CD4-positive, CD25-positive, alpha-beta regulatory T cell (primary cell): ENCODE measurements around the gene GRIK4. TPM values are rescaled to one million over a fixed set of nuclear protein-coding genes. Genes with fewer than 3 reads are reported as not detected.
A peak's percentile ranks its signal among the peaks of the same experiment; 100 is the strongest.

Source experiments
- ATAC-seq, 2 donors: fragments of 150-1000 bp; cut with Tn5 transposase; one replicate each; pipeline ENCODE4 v1.10.0; 2021; ENCODE audit warnings: low read depth in 2 of 2, moderate number of reproducible peaks in 2 of 2, moderate library complexity in 1 of 2
- DNase-seq, 3 donors: peaks; one replicate each; pipeline versions ENCODE4 v3.0.0 to v3.0.0-alpha.2; 2012 to 2022; ENCODE audit warnings: mixed read lengths in 1 of 3
- H3K27ac ChIP-seq: one replicate; pipeline ENCODE4 v1.7.0; 2013; ENCODE audit warnings: mild to moderate bottlenecking, low read length; ENCODE audit not compliant: insufficient read depth, poor library complexity, severe bottlenecking
- H3K27me3 ChIP-seq: one replicate; pipeline ENCODE4 v1.7.0; 2013; ENCODE audit warnings: low read length; ENCODE audit not compliant: control insufficient read depth, insufficient read depth
- H3K36me3 ChIP-seq: one replicate; pipeline ENCODE4 v1.7.0; 2013; ENCODE audit warnings: mild to moderate bottlenecking, low read length, moderate library complexity; ENCODE audit not compliant: control insufficient read depth, insufficient read depth
- H3K4me1 ChIP-seq: 2 replicates; pipeline ENCODE4 v1.7.0; 2013; ENCODE audit warnings: mild to moderate bottlenecking, low read length; ENCODE audit not compliant: insufficient read depth, control insufficient read depth, poor library complexity, severe bottlenecking
- H3K4me3 ChIP-seq: one replicate; pipeline ENCODE4 v1.7.0; 2013; ENCODE audit warnings: low read depth, mild to moderate bottlenecking, low read length, moderate library complexity
- H3K9me3 ChIP-seq, 2 experiments: 1 replicate in 1 of 2; 2 replicates in 1 of 2; pipeline ENCODE4 v1.7.0; 2013; ENCODE audit warnings: low read length in 2 of 2, mild to moderate bottlenecking in 1 of 2, moderate library complexity in 1 of 2; ENCODE audit not compliant: control insufficient read depth in 2 of 2
- H3K27ac Mint-ChIP-seq, 3 donors: one replicate each; pipeline ENCODE4 v1.8.0; 2020 to 2022; ENCODE audit warnings: mild to moderate bottlenecking in 3 of 3, mixed read lengths in 3 of 3, moderate library complexity in 2 of 3
- H3K27me3 Mint-ChIP-seq: one replicate; pipeline ENCODE4 v1.8.0; 2022; ENCODE audit warnings: mild to moderate bottlenecking, mixed read lengths
- H3K36me3 Mint-ChIP-seq: one replicate; pipeline ENCODE4 v1.8.0; 2020; ENCODE audit warnings: mixed read lengths
- H3K4me1 Mint-ChIP-seq, 4 donors: one replicate each; pipeline ENCODE4 v1.8.0; 2020 to 2022; ENCODE audit warnings: mixed read lengths in 4 of 4, mild to moderate bottlenecking in 1 of 4
- H3K4me3 Mint-ChIP-seq, 4 donors: one replicate each; pipeline ENCODE4 v1.8.0; 2020 to 2022; ENCODE audit warnings: mild to moderate bottlenecking in 4 of 4, mixed read lengths in 4 of 4, moderate library complexity in 3 of 4
- H3K9me3 Mint-ChIP-seq, 7 donors: one replicate each; pipeline ENCODE4 v1.8.0; 2020 to 2022; ENCODE audit warnings: mixed read lengths in 7 of 7, mild to moderate bottlenecking in 3 of 7, moderate library complexity in 2 of 7
- polyA plus RNA-seq, 4 donors: library from polyadenylated mRNA; unstranded; fragments of 300-500 nt; fragmentation: Illumina TruSeq; gene quantifications; one replicate each; pipeline ENCODE4 v1.2.3, GENCODE V29; 2021
- total RNA-seq: library from RNA; stranded (reverse); gene quantifications from one replicate; pipeline ENCODE4 v1.2.3, GENCODE V29; 2022

Gene GRIK4
- total and polyA plus RNA-seq, 5 donors from 2014 or later: not detected

DNA sequence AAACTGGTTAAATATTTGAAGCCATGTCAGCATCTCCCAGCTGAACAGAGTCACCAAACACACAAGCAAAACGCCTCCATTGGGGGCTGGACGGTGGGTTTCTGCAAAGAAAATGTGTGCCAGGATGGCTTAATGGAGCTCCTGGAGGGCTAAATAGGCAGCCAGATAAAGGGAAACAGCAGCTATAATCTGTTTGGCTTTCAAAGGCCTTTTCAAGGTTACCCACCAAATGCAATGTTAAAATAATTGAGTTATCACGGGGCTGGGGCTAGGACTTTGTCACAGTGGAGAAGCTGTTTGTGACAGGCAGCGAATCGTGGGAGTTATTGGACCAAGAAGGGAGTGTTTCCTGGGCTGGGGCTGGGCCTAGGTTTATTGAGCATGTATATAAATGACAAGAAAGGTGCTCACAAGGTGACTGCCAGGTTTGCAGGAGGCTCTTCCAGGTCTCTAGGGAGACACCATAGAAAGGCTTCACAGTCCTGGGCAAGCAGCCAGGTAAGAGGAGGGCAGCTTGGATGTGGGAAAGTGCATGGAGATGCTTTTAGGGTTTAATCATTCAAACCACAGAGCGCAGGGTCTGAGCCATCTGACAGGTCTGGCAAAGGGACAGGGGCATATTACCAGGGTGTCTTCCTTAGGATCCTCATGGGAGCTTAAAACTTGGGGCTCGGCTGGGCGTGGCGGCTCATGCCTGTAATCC lies 28.3 kb downstream of the GRIK4 start:
- Histone ChIP-seq H3K9me3 (no peaks in the 10 kb centered on the region), H3K4me3 (no peak overlapping the region), H3K27ac (no peak overlapping the region), H3K27me3 (peaks cover 2% of the 10 kb centered on the region), H3K36me3 (no peaks in the 10 kb centered on the region), H3K4me1 (no peaks in the 10 kb centered on the region)
- no peak overlapping the region for H3K27ac Mint-ChIP-seq
- H3K4me1 Mint-ChIP-seq: no peaks in the 10 kb centered on the region
- no peaks in the 10 kb centered on the region for H3K36me3 Mint-ChIP-seq
- no peaks in the 10 kb centered on the region for H3K27me3 Mint-ChIP-seq
- H3K4me3 Mint-ChIP-seq: no peak overlapping the region
- peaks cover 0 to 4% (median 0%) of the 10 kb centered on the region in 7 donors for H3K9me3 Mint-ChIP-seq
- DNase-seq (no peak), ATAC-seq (no peak)

DNA sequence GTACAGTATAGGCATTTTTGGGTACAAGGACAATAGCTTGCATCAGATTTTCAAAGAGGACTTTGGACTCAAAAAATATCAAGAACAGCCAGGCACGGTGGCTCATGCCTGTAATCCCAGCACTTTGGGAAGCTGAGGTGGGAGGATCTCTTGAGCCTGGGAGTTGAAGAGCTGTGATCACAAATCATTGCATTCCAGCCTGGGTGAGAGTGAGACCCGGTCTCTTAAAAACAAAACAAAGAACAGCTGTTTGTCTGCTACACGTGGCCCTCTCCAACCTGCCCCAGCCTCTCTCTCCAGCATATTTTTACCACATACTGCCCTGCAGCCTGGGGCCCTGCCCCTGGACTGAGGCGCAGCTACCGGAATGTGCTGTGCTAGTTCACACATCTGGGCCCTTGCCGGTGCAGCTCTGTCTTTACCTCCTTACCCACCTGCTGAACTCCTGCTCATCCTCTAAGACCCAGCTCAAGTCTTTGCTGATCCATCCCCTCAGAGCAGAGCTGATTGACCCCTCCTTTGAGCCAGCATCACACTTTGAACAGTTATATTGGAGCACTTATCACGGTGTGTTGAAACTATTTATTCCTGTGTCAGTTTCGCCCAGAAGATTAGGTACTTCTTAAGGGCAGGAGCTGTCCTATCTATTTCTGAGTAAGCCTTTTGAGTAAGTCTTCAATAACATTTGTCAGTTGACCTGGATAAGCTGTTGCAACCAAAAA lies 29.4 kb downstream of the GRIK4 start:
- no peak overlapping the region for H3K27ac ChIP-seq
- H3K4me1 ChIP-seq: no peaks in the 10 kb centered on the region
- DNase-seq: no peak
- no peak overlapping the region for H3K4me3 ChIP-seq
- Mint-ChIP-seq H3K36me3 (no peaks in the 10 kb centered on the region), H3K4me1 (peaks cover 0 to 4% (median 3%) of the 10 kb centered on the region in 4 donors), H3K27ac (no peak overlapping the region), H3K27me3 (no peaks in the 10 kb centered on the region), H3K9me3 (peaks cover 0 to 4% (median 0%) of the 10 kb centered on the region in 7 donors), H3K4me3 (no peak overlapping the region)
- no peaks in the 10 kb centered on the region for H3K36me3 ChIP-seq
- peaks cover 2% of the 10 kb centered on the region for H3K27me3 ChIP-seq
- no peaks in the 10 kb centered on the region for H3K9me3 ChIP-seq
- no peak for ATAC-seq

DNA sequence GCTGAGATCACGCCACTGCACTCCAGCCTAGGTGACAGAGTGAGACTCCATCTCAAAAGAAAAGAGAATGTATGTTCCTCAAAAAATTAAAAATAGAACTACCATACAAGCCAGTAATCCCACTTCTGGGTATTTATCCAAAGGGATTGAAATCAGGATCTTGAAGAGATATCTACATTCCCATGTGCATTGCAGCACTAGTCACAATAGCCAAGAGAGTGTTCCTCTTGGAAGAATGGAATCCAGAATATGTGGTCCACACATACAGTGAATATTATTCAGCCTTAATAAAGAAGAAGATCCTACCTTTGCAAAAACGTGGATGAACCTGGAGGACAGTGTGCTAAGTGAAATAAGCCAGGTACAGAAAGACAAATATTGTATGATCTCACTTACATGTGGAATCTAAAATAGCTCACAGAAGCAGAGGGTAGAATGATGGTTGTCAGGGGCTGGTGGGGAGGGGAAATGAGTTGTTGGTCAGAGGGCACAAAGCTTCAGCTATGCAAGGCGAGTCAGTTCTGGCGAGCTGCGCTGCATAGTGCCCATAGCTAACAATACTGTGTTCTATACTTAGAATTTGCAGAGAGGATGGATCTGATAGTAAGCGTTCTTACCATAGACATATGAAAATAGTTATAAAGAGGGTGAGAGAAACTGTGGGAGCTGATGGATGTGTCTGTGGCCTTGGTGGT lies 32.1 kb downstream of the GRIK4 start:
- Histone ChIP-seq H3K36me3 (no peaks in the 10 kb centered on the region), H3K9me3 (no peaks in the 10 kb centered on the region), H3K27me3 (peaks cover 2% of the 10 kb centered on the region), H3K4me3 (no peak overlapping the region), H3K4me1 (no peaks in the 10 kb centered on the region), H3K27ac (no peak overlapping the region)
- H3K27ac Mint-ChIP-seq: no peak overlapping the region
- DNase-seq: no peak
- peaks cover 0 to 4% (median 0%) of the 10 kb centered on the region in 7 donors for H3K9me3 Mint-ChIP-seq
- H3K36me3 Mint-ChIP-seq: no peaks in the 10 kb centered on the region
- H3K4me1 Mint-ChIP-seq: peaks cover 0 to 4% (median 3%) of the 10 kb centered on the region in 4 donors
- ATAC-seq: no peak
- no peaks in the 10 kb centered on the region for H3K27me3 Mint-ChIP-seq
- no peak overlapping the region for H3K4me3 Mint-ChIP-seq

DNA sequence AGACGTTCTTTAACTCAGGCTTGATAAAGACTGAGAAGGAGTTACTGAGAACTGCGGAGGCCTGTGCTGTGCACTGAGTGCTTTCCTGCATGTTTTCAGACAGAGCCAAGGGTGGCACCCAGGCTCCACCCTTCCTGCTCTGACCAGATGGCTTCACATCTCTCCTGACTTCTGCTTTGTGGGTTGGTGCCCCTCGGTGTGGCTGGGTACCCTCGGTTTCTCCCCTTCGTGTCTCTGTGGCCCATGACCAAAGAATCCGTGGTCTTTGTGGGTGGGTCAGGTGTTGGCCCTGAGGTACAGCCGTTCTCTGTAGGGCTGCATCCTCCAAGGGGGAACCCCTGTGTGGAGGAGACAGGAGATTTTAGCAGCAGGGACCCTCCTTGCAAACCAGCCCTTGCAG lies 34.3 kb downstream of the GRIK4 start:
- peak in 1 of 3 donors; percentile 60 for DNase-seq
- no peak overlapping the region for H3K4me3 Mint-ChIP-seq
- no peaks in the 10 kb centered on the region for H3K36me3 ChIP-seq

DNA sequence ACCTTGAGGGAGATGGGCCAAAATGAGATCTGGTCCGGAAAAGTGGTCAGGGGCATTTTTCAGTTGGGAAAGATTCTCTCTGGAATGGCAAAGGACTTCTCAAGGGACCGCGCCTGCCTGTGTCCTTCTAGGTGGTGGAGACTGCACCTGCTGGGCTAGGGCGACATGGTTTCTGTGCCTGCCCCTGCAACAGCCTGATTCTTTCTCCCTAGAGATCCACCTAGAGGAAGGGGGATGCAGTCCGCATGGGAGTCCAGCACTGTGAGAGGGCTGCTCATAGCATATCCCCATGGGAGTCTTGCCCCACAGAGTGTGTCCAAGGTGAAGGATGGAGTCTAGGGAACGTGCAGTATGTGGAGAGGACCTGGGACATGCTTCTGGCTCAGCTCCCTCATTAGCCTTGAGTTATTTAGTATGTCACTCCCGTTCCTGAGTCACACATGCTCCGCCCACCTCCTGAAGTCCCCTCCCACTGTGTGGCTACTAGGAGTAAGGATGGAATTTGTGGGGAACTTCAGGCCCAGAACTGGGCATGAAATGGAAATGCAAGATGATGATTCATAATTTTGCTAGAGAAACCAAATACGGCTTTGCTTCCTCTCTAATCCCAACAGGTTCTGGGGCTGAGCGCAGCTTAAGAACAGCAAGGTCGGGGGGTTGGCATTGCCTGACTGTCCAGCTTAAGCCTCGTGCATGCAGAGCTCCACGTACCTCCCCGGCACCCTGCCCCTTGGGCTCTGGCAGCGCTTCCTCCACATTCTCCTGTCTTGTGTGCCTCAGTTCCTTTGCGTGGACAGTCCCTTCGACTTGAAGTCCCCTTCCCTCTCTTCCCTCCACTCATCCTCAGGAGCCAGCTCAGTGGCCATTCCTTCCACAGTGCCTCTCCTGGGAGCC lies 35.0 kb downstream of the GRIK4 start:
- Histone ChIP-seq H3K9me3 (no peaks in the 10 kb centered on the region), H3K4me3 (no peak overlapping the region), H3K27me3 (no peaks in the 10 kb centered on the region), H3K4me1 (no peaks in the 10 kb centered on the region), H3K27ac (no peak overlapping the region), H3K36me3 (no peaks in the 10 kb centered on the region)
- Mint-ChIP-seq H3K27ac (peak overlapping the region in 1 of 3 donors; percentile 53), H3K36me3 (no peaks in the 10 kb centered on the region), H3K9me3 (peaks cover 0 to 4% (median 0%) of the 10 kb centered on the region in 7 donors), H3K4me3 (no peak overlapping the region), H3K27me3 (no peaks in the 10 kb centered on the region), H3K4me1 (peaks cover 2 to 4% (median 3%) of the 10 kb centered on the region in 4 donors)
- DNase-seq: no peak
- ATAC-seq: no peak

More for the DNA sequence above, 34.3 kb downstream of the GRIK4 start:
- Mint-ChIP-seq H3K36me3 (no peaks in the 10 kb centered on the region), H3K9me3 (peaks cover 0 to 4% (median 0%) of the 10 kb centered on the region in 7 donors), H3K27me3 (no peaks in the 10 kb centered on the region), H3K27ac (no peak overlapping the region), H3K4me1 (peaks cover 0 to 4% (median 3%) of the 10 kb centered on the region in 4 donors)
- H3K27ac ChIP-seq: no peak overlapping the region
- H3K4me1 ChIP-seq: no peaks in the 10 kb centered on the region
- ATAC-seq: no peak
- H3K9me3 ChIP-seq: no peaks in the 10 kb centered on the region
- no peaks in the 10 kb centered on the region for H3K27me3 ChIP-seq
- no peak overlapping the region for H3K4me3 ChIP-seq

DNA sequence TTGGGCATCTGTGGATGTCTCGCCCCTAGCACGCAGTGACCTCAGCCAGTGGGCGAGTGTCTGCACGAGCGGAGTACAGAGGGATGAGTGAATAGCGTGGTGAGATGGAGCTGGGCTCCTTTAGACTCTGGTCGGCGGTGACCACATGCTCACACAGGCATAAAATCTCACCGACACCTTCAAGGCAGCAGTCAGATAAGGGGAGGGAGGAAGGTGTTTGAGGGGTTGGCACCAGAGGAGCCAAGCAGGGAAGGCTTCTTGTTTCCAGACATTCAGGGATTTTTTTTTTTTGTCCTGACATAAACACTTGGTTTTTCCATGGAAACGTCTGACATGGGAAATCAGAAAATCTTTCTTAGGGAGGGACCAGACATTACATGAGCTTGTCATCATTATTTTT lies 35.8 kb downstream of the GRIK4 start:
- H3K4me3 Mint-ChIP-seq: no peak overlapping the region
- H3K27ac ChIP-seq: no peak overlapping the region
- H3K9me3 Mint-ChIP-seq: peaks cover 0 to 2% (median 0%) of the 10 kb centered on the region in 7 donors
- H3K36me3 Mint-ChIP-seq: no peaks in the 10 kb centered on the region
- H3K27ac Mint-ChIP-seq: no peak overlapping the region
- H3K9me3 ChIP-seq: no peaks in the 10 kb centered on the region
- DNase-seq: no peak
- H3K27me3 Mint-ChIP-seq: no peaks in the 10 kb centered on the region
- H3K4me1 ChIP-seq: no peaks in the 10 kb centered on the region
- peaks cover 2 to 4% (median 3%) of the 10 kb centered on the region in 4 donors for H3K4me1 Mint-ChIP-seq
- no peak overlapping the region for H3K4me3 ChIP-seq
- H3K27me3 ChIP-seq: no peaks in the 10 kb centered on the region
- no peak for ATAC-seq
- no peaks in the 10 kb centered on the region for H3K36me3 ChIP-seq
